Medulla oblongata (tissue), 1 donor: Measurements from ENCODE around the gene ITPR1.
A peak's percentile ranks its signal among the peaks of the same experiment; 100 is the strongest.

Experiments used
- DNase-seq: peaks from one replicate; pipeline ENCODE4 v3.0.0-alpha.2; 2015; ENCODE audit errors: extremely low spot score

ITPR1 gene

GRCh38 chr3:4643904-4644547, 150.9 kb downstream of the ITPR1 start:
- DNase-seq = no peak

- no peak for DNase-seq
These were observed 151.8 kb downstream of the ITPR1 start for GRCh38 chr3:4644951-4645350.

- DNase-seq = no peak
These were observed 152.3 kb downstream of the ITPR1 start for GRCh38 chr3:4645468-4645867.

DNA sequence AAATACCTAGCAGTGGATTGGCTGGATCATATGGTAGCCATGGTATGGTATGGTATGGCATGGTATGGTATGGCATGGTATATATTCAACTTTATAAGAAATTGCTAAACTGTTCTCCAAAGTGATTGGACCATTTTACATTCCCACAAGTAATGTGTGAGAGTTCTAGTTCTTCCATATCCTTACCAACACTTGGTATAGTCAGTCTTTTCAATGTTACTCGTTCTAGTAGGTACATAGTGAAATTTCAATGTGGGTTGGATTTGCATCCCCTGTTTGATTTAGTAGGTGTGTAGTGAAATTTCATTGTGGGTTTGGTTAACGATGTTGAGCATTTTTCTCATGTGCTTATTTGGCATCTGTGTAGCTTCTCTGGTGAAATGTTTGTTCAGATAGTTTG, 154.3 kb downstream of the ITPR1 start:
- DNase-seq = no peak

GRCh38 chr3:4655145-4656045, 162.2 kb downstream of the ITPR1 start:
- DNase-seq = no peak

DNA sequence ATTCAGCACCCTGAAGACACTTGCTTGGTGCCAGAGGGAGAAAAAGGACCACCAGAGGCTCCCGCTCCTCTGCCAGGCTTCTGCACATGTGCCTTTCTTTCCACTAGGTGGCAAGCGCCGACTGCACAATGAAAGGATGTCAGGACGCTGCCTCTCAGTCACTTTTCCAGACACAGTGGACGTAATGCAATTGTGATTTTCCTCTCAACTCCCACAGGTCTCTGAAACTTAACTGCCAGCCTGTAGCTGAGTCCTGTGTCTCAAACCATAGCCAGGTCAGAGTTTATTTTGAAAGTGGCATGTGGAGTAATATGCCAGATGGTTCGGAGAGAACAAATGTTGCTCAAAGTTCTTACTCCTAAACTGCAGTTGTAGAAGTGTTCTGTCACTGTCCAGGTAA, 162.9 kb downstream of the ITPR1 start:
- peak; percentile 80 for DNase-seq

DNA sequence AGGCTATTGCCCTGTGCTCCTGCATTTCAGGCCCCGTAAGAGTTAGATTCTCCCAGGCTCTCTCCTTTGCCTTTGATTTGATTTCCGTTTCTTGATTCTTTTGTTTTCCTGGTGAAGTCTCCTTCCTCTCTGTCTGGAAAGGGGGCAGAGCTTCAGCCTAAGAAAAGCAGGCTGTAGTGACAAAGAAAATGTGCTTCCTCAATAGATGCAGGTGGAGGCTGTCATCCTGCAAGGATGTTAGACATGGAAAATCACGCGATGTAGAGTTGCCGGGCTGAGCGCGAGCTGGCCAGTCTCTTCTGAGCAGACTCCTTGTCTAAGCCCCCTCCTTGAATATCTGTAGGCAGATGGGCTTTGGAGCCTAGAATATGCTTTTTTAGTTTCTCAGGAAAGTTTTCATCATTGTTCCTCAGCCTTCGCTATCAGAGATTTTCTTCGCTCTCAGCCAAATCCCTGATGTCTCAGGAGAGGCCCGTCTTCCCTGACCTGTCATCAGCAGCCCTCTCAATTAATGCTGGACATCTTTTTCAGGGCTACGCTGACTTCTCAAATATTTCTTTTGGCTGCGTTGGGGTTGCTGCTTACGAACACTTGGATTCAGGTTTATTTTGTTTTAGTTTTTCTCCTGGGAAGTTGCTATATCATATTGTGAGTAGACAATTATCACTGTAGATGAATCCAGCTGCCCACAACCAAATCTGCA, 163.6 kb downstream of the ITPR1 start:
- DNase-seq = no peak

- no peak for DNase-seq
These were observed 167.8 kb downstream of the ITPR1 start for GRCh38 chr3:4660936-4661335.

DNA sequence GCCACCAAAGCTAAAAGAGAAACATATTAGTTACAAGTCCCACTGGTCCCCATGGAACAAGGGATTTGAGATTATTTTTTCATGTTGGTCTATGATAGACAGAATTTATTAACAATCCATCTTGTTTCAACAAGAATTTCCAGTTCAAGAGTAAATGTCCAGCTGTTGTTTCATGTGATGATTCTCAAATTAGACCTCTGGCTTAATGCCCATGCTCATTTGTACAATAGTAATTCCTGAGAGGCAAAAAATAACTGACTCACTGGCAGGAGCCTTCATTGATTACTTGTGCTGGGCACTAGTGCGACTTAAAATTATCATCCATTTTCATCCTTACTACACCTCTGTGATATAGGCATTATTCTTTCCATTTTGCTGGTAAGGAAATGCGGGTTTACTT, 171.3 kb downstream of the ITPR1 start:
- DNase-seq = no peak

DNA sequence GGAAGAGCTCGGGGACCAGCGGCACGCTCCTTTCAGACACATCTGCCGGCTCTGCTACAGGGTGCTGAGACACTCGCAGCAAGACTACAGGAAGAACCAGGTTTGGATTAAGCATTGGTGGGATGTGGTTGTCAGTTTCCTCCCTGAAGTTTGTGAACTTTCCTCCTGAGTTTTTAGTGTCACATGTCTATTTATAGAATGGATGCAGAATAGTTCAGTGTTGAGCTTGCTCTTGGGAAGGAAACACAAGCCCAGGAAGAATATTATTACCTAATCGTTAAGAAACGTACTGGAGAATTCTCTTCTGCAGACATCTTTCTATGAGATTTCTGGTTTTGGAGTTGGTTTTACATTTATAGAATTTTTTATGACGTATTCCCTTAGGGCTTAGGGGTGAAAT, 172.0 kb downstream of the ITPR1 start:
- DNase-seq = no peak

GRCh38 chr3:4666071-4666470, 172.9 kb downstream of the ITPR1 start:
- DNase-seq = no peak

DNA sequence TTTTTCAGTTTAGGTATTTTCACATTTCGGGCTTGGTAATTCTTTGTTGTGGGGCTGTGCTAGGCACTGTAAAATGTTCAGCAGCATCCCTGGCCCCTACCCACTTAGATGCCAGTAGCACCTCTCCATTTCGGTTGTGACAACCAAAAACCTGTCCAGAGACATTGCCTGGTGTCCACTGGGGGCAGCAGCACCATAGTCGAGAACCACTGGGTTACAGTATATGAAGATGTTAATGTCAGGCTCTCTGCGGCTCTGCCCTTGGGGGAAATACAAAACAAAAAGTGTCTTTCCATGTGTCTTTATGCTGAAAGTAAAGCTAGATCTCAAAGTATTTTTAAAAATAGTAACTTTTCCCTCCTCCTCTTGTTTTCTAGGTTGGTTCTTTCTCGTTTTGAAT, 177.2 kb downstream of the ITPR1 start:
- DNase-seq = no peak

- no peak for DNase-seq
These were observed 179.7 kb downstream of the ITPR1 start for GRCh38 chr3:4672725-4673275.

- DNase-seq = no peak
These were observed 181.1 kb downstream of the ITPR1 start for GRCh38 chr3:4674216-4674615.

- no peak for DNase-seq
These were observed 182.6 kb downstream of the ITPR1 start for GRCh38 chr3:4675704-4676103.

- DNase-seq = no peak
These were observed 185.2 kb downstream of the ITPR1 start for GRCh38 chr3:4678320-4678719.

DNA sequence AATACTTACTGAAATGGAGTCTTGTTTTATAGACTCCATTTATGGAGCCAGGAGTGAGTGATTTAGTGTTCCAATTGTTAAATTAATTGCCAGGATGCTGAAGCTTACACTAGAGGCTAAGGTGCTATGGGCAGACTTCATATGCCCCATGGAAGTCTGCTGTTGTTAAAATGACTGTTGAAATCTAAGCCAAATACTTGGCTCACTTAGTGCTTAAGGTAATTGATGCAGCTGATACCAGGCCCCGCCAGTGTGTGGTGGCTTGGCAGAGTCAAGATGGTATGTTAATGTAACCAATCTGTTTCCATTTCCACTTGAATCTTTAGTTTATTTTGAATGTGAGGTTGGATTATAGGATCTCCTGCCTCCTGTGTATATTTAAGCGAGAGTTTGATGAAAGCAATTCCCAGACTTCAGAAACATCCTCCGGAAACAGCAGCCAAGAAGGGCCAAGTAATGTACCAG, 187.1 kb downstream of the ITPR1 start:
- no peak for DNase-seq

DNA sequence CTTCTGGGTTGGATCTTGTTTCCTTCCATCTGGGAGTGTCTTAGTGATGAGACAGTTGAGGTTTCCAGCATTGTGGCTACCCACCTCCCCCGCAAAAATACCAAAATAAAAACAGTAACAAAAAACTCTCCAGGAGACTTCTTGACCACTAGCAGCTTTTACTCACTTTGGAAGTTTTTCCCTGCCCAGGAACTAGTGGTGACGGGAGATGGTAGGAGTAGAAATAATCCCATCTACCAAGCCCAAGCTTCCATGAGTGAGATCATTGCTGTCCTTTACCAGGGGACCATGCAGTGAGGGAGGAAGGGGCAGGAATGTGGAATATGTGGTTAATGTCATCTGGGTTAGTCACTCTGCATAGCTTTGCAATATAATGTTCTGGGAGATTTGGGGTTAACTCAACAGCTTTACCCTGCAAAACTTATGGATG, 187.7 kb downstream of the ITPR1 start:
- no peak for DNase-seq

- no peak for DNase-seq
These were observed 188.2 kb downstream of the ITPR1 start for GRCh38 chr3:4681301-4681700.

DNA sequence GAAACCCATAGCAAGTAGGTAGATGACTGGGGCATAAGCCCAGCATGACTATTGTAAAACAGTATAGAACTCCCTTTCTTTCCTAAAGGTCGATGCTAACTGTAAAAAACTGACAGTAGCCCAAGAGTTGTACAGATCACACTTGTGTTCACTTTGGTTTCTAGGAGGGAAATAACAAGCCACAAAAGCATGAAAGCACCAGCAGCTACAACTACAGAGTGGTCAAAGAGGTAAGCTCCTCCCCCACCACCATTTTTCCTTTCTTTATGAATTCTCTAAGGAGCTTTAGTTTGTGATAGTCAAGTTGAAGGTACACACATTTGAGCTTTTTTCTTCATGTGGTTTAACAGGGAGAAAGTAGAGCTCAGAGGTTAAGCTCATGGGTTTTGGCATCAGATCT, 191.0 kb downstream of the ITPR1 start:
- DNase-seq = no peak

DNA sequence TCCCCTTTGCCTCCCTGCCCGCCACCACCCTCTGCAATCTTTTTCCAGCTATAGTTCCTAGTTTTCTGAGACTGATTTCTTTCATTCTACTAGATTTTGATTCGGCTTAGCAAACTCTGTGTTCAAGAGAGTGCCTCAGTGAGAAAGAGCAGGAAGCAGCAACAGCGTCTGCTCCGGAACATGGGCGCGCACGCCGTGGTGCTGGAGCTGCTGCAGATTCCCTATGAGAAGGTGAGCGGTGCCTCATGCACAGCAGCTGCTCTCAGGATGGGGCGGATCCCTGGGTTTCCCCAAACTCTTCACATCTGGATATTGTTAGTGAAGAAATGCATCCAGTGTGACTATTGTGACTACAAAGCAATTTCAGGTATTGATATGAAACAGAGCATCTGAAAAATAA, 191.8 kb downstream of the ITPR1 start:
- no peak for DNase-seq

DNA sequence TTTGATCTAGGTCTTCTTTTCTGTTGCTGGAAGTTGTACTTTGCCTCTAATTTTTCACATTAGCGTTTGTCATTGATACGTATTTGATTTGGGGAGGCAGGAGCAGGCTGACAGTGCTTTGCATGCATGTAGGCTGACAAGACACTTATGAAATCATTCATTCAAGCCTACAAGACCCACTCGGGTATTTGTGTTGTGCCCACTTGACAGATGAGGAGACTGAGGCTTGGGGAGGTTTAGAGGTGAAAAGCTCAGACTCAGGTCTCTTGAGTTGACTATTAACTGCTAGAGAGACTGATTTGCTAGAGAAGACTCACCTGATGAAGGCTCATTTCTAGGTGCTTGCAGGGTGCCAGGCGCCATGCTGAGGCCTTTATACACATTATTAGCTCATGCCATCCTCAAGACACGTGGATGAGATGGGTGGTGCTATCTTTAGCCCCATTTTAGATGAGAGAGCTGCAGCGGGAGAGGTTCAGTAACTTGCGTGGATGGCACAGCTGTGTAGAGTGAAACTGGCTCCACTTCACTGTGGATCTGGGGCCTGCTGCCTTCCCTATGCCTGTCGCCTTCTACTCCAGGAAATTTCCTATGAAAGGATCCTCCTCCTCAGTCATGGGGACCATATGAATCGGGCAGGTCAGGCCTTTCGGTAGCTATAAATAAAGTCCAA, 192.7 kb downstream of the ITPR1 start:
- DNase-seq = no peak
